SK-N-SH treated with all-trans-retinoic acid at 6 μM for 48 hours (cell line): ENCODE results near the gene IWS1.

Source experiments
- ATAC-seq: fragments of 200-7000 bp; cut with Tn5 transposase; 3 replicates; pipeline ENCODE4 v1.9.1; 2020; ENCODE audit warnings: mild to moderate bottlenecking, moderate library complexity
- ARNTL ChIP-seq: fragments of 450-650 bp; formaldehyde crosslinking; IDR thresholded peaks from 2 replicates; pipeline ENCODE4 v1.5.0; 2020; ENCODE audit warnings: low read depth, mild to moderate bottlenecking, moderate library complexity, borderline replicate concordance
- BACH2 ChIP-seq: fragments of 250-450 bp; sonication (Bioruptor Pico); IDR thresholded peaks from 2 replicates; pipeline ENCODE4 v1.9.0; 2021; ENCODE audit warnings: mild to moderate bottlenecking, borderline replicate concordance
- CREB5 ChIP-seq: fragments of 250-450 bp; sonication (Bioruptor Pico); IDR thresholded peaks from 2 replicates; pipeline ENCODE4 v1.5.1; 2020; ENCODE audit warnings: low read depth, mild to moderate bottlenecking, moderate library complexity
- CSRNP3 ChIP-seq: fragments of 250-450 bp; sonication (Bioruptor Pico); IDR thresholded peaks from 2 replicates; pipeline ENCODE4 v1.5.1; 2021; ENCODE audit warnings: mild to moderate bottlenecking, moderate library complexity
- ESRRG ChIP-seq: fragments of 250-450 bp; sonication (Bioruptor Pico); IDR thresholded peaks from 2 replicates; pipeline ENCODE4 v1.6.1; 2021; ENCODE audit warnings: mild to moderate bottlenecking
- GLIS3 ChIP-seq: fragments of 250-450 bp; sonication (Bioruptor Pico); IDR thresholded peaks from 2 replicates; pipeline ENCODE4 v1.5.0; 2020; ENCODE audit warnings: mild to moderate bottlenecking, moderate library complexity
- ISL1 ChIP-seq: fragments of 250-450 bp; sonication (Bioruptor Pico); IDR thresholded peaks from 2 replicates; pipeline ENCODE4 v2.1.2; 2022; ENCODE audit warnings: mild to moderate bottlenecking, moderate library complexity
- OSR1 ChIP-seq: fragments of 250-450 bp; sonication (Bioruptor Pico); IDR thresholded peaks from 2 replicates; pipeline ENCODE4 v1.8.0; 2022; ENCODE audit warnings: moderate library complexity, mild to moderate bottlenecking, inconsistent platforms
- PATZ1 ChIP-seq: fragments of 250-450 bp; sonication (Bioruptor Pico); IDR thresholded peaks from 2 replicates; pipeline ENCODE4 v1.8.0; 2020; ENCODE audit warnings: mild to moderate bottlenecking, moderate library complexity, borderline replicate concordance
- POU6F1 ChIP-seq: fragments of 250-450 bp; sonication (Bioruptor Pico); IDR thresholded peaks from 2 replicates; pipeline ENCODE4 v1.8.0; 2021; ENCODE audit warnings: low read depth, mild to moderate bottlenecking, moderate library complexity, borderline replicate concordance
- PPARA ChIP-seq: fragments of 250-450 bp; sonication (Bioruptor Pico); IDR thresholded peaks from 2 replicates; pipeline ENCODE4 v1.5.0; 2020; ENCODE audit warnings: mild to moderate bottlenecking, borderline replicate concordance
- RARB ChIP-seq: fragments of 250-450 bp; sonication (Bioruptor Pico); IDR thresholded peaks from 2 replicates; pipeline ENCODE4 v1.8.0; 2021; ENCODE audit warnings: mild to moderate bottlenecking, moderate library complexity
- TOX ChIP-seq: fragments of 250-450 bp; sonication (Bioruptor Pico); IDR thresholded peaks from 2 replicates; pipeline ENCODE4 v1.8.0; 2021; ENCODE audit warnings: mild to moderate bottlenecking, moderate library complexity, borderline replicate concordance
- TSHZ2 ChIP-seq: fragments of 250-450 bp; sonication (Bioruptor Pico); IDR thresholded peaks from 2 replicates; pipeline ENCODE4 v1.5.0; 2020; ENCODE audit warnings: mild to moderate bottlenecking, moderate library complexity
- ZC3H10 ChIP-seq: fragments of 250-450 bp; sonication (Bioruptor Pico); IDR thresholded peaks from 2 replicates; pipeline ENCODE4 v1.5.1; 2021; ENCODE audit warnings: mild to moderate bottlenecking, moderate library complexity
- ZFP3 ChIP-seq: fragments of 250-450 bp; sonication (Bioruptor Pico); IDR thresholded peaks from 2 replicates; pipeline ENCODE4 v1.5.0; 2020; ENCODE audit warnings: mild to moderate bottlenecking, moderate library complexity
- ZFP30 ChIP-seq: fragments of 450-650 bp; formaldehyde crosslinking; IDR thresholded peaks from 2 replicates; pipeline ENCODE4 v1.5.0; 2022; ENCODE audit warnings: mild to moderate bottlenecking, moderate library complexity
- ZNF565 ChIP-seq: fragments of 450-650 bp; formaldehyde crosslinking; conservative IDR thresholded peaks from 2 replicates; pipeline ENCODE4 v1.5.0; 2020; ENCODE audit warnings: low read depth, mild to moderate bottlenecking, moderate library complexity
- ZNF70 ChIP-seq: fragments of 450-650 bp; formaldehyde crosslinking; IDR thresholded peaks from 2 replicates; pipeline ENCODE4 v1.5.0; 2020; ENCODE audit warnings: mild to moderate bottlenecking, moderate library complexity
- ZNF8 ChIP-seq: fragments of 450-650 bp; formaldehyde crosslinking; IDR thresholded peaks from 2 replicates; pipeline ENCODE4 v1.5.0; 2020; ENCODE audit warnings: mild to moderate bottlenecking, moderate library complexity

The IWS1 gene

GRCh38 chr2:127546797-127547196 is 20.5 kb upstream of the IWS1 start:
- ATAC-seq, result no peak

GRCh38 chr2:127545796-127546195 is 19.5 kb upstream of the IWS1 start:
- no peak for TF ChIP-seq ZNF8
- TF ChIP-seq CREB5, result no peak
- no peak for TF ChIP-seq RARB
- no peak for ATAC-seq

More at GRCh38 chr2:127546797-127547196, 20.5 kb upstream of the IWS1 start:
- TF ChIP-seq ZFP30 (no peak), PATZ1 (CRISPR knock-in tag) (no peak), POU6F1 (CRISPR knock-in tag) (no peak), ZNF8 (no peak), ZNF565 (no peak)

- no peak for ATAC-seq
Observed at GRCh38 chr2:127545189-127545588, 18.9 kb upstream of the IWS1 start.

More at GRCh38 chr2:127545189-127545588, 18.9 kb upstream of the IWS1 start:
- TF ChIP-seq ARNTL (CRISPR knock-in tag) (no peak), ZNF565 (no peak), CREB5 (no peak), ZNF70 (CRISPR knock-in tag) (no peak), ZC3H10 (CRISPR knock-in tag) (no peak), TSHZ2 (no peak), PPARA (CRISPR knock-in tag) (no peak), POU6F1 (CRISPR knock-in tag) (no peak), ESRRG (CRISPR knock-in tag) (no peak), RARB (no peak), PATZ1 (CRISPR knock-in tag) (no peak), TOX (CRISPR knock-in tag) (no peak), OSR1 (CRISPR knock-in tag) (no peak), CSRNP3 (CRISPR knock-in tag) (no peak), BACH2 (CRISPR knock-in tag) (no peak), ZFP30 (no peak), ZNF8 (no peak), ISL1 (CRISPR knock-in tag) (no peak), ZFP3 (CRISPR knock-in tag) (no peak), GLIS3 (CRISPR knock-in tag) (no peak)
